HepG2 (cell line): ENCODE data around the gene PHF13. TPM values are rescaled to one million over a fixed set of nuclear protein-coding genes. Genes with fewer than 3 reads are reported as not detected.
A peak's percentile ranks its signal among the peaks of the same experiment; 100 is the strongest.

ENCODE experiments used
- BCL6 ChIP-seq: IDR thresholded peaks from 2 replicates; pipeline ENCODE4 v1.6.1; 2016; ENCODE audit warnings: missing genetic modification reagents, missing compliant biosample characterization
- CHD4 ChIP-seq: fragments of 200-600 bp; sonication (generic); IDR thresholded peaks from 2 replicates; pipeline ENCODE4 v1.7.0; 2017; ENCODE audit warnings: mild to moderate bottlenecking, low read length, borderline replicate concordance
- MEIS1 ChIP-seq: sonication (generic); formaldehyde crosslinking; IDR thresholded peaks from 2 replicates; pipeline ENCODE4 v1.9.0; 2021; ENCODE audit warnings: mild to moderate bottlenecking, missing genetic modification reagents, moderate library complexity, borderline replicate concordance
- MIXL1 ChIP-seq: IDR thresholded peaks from 2 replicates; pipeline ENCODE4 v1.6.1; 2016
- NFATC3 ChIP-seq: sonication (generic); formaldehyde crosslinking; IDR thresholded peaks from 2 replicates; pipeline ENCODE4 v1.5.1; 2020; ENCODE audit warnings: mild to moderate bottlenecking, missing genetic modification reagents
- RBM39 ChIP-seq: fragments of 200-400 bp; formaldehyde crosslinking; IDR thresholded peaks from one replicate; pipeline ENCODE4 v1.6.1; 2018; ENCODE audit warnings: antibody characterized with exemption, mild to moderate bottlenecking, low read depth, low read length; ENCODE audit not compliant: poor library complexity, severe bottlenecking
- ZBTB7A ChIP-seq: sonication (generic); formaldehyde crosslinking; IDR thresholded peaks from 2 replicates; pipeline ENCODE4 v1.8.0; 2022; ENCODE audit warnings: mild to moderate bottlenecking, missing genetic modification reagents
- ZNF101 ChIP-seq: sonication (generic); formaldehyde crosslinking; IDR thresholded peaks from 2 replicates; pipeline ENCODE4 v1.4.0; 2020; ENCODE audit warnings: mild to moderate bottlenecking, low read depth, missing genetic modification reagents, borderline replicate concordance
- ZNF460 ChIP-seq: sonication (generic); formaldehyde crosslinking; IDR thresholded peaks from 2 replicates; pipeline ENCODE4 v1.5.1; 2020; ENCODE audit warnings: missing genetic modification reagents, mild to moderate bottlenecking, borderline replicate concordance
- ZSCAN25 ChIP-seq: sonication (generic); formaldehyde crosslinking; IDR thresholded peaks from 2 replicates; pipeline ENCODE4 v1.8.0; 2022; ENCODE audit warnings: mild to moderate bottlenecking, missing genetic modification reagents
- polyA plus RNA-seq, 8 experiments: library from polyadenylated mRNA; depleted of rRNA in 3 of 8; stranded (reverse) in 7 of 8; unstranded in 1 of 8; fragments of >200 nt; fragmentation: Illumina TruSeq in 4 of 8; extraction: Trizol in 4 of 8; gene quantifications; 2 replicates each; pipeline versions ENCODE4 v1.2.1 to v1.2.3, GENCODE V29; 2011 to 2016; ENCODE audit warnings: low read depth in 4 of 8, missing spikeins in 1 of 8, mixed read lengths in 1 of 8; ENCODE audit not compliant: insufficient read depth in 1 of 8
- total RNA-seq, 5 experiments: library from RNA; depleted of rRNA; stranded (reverse); fragments of >200 nt; fragmentation: Illumina TruSeq; extraction: Trizol; gene quantifications; 2 replicates each; pipeline ENCODE4 v1.2.3, GENCODE V29; 2016; ENCODE audit warnings: low read depth in 1 of 5
- TF ChIP-seq, protein P1 (sequence below): sonication (generic); formaldehyde crosslinking; IDR thresholded peaks from 2 replicates; pipeline ENCODE4 v1.8.0; 2022; ENCODE audit warnings: mild to moderate bottlenecking, missing genetic modification reagents, borderline replicate concordance
- TF ChIP-seq, protein P2 (sequence below): sonication (generic); formaldehyde crosslinking; IDR thresholded peaks from 2 replicates; pipeline ENCODE4 v1.4.0; 2020; ENCODE audit warnings: missing genetic modification reagents, mild to moderate bottlenecking, borderline replicate concordance
- TF ChIP-seq, protein P3 (sequence below): fragments of 450-650 bp; IDR thresholded peaks from 2 replicates; pipeline ENCODE4 v1.6.1; 2017; ENCODE audit warnings: mild to moderate bottlenecking
- TF ChIP-seq, protein P4 (sequence below): IDR thresholded peaks from 2 replicates; pipeline ENCODE4 v1.6.1; 2016; ENCODE audit warnings: missing genetic modification reagents, missing compliant biosample characterization
- TF ChIP-seq, protein P5 (sequence below): sonication (generic); formaldehyde crosslinking; conservative IDR thresholded peaks from 2 replicates; pipeline ENCODE4 v1.4.0; 2020; ENCODE audit warnings: missing genetic modification reagents

The PHF13 gene
- total and polyA plus RNA-seq, 2 of the 13 experiments (the other 11 are each of a cell fraction or from before 2014, with no cell fraction given) = 4.7 to 7.4 TPM

DNA sequence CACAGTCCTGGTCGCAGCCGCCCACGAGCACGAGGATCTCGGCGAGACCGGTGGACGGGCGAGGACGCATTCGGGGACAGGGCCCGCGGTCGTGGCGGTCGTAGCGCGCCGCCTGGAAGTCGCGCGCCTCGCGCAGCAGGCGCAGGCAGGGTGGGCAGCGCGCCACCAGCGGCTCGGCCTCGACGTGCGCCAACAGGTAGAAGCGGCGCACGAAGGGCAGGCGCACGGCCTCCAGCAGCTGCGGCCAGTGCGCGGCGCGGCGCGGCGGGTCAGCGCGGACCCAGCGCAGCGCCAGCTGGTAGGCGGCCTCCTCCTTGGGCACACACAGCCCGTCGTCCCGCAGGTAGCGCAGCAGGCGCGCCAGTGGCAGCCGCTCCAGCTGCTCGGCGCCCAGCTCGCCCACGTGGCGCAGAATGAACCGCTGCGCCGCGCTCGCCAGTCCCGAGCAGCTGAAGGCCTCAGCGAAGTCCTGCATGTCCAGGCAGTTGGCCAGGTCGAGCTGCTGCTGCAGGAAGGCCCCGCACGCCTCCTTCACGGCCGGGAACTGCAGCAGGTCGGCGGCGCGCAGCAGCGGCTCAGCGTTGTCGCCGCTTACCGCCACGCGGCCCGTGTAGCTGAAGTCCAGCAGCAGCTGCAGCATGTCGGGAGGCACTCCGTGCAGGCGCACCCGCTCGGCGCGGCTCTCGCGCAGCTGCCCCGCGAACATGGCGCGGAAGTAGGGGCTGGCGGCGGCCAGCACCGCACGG is 11.4 kb upstream of the PHF13 start (continued):
- TF ChIP-seq, protein P1, sequence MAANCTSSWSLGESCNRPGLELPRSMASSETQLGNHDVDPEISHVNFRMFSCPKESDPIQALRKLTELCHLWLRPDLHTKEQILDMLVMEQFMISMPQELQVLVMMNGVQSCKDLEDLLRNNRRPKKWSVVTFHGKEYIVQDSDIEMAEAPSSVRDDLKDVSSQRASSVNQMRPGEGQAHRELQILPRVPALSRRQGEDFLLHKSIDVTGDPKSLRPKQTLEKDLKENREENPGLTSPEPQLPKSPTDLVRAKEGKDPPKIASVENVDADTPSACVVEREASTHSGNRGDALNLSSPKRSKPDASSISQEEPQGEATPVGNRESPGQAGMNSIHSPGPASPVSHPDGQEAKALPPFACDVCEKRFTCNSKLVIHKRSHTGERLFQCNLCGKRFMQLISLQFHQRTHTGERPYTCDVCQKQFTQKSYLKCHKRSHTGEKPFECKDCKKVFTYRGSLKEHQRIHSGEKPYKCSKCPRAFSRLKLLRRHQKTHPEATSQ = no peak
- TF ChIP-seq MEIS1 (CRISPR knock-in tag) (no peak; the same call in 1 of the 2 replicates), MIXL1 (CRISPR knock-in tag) (no peak), RBM39 (no peak), CHD4 (no peak), ZNF101 (CRISPR knock-in tag) (no peak), ZNF460 (CRISPR knock-in tag) (no peak; the same call in 1 of the 2 replicates), BCL6 (CRISPR knock-in tag) (0 out of 2 replicates have a peak, but pooled peaks have one; percentile 1), NFATC3 (CRISPR knock-in tag) (no peak), ZBTB7A (CRISPR knock-in tag) (no peak; the same call in 1 of the 2 replicates), ZSCAN25 (CRISPR knock-in tag) (no peak)
- TF ChIP-seq, protein P2, sequence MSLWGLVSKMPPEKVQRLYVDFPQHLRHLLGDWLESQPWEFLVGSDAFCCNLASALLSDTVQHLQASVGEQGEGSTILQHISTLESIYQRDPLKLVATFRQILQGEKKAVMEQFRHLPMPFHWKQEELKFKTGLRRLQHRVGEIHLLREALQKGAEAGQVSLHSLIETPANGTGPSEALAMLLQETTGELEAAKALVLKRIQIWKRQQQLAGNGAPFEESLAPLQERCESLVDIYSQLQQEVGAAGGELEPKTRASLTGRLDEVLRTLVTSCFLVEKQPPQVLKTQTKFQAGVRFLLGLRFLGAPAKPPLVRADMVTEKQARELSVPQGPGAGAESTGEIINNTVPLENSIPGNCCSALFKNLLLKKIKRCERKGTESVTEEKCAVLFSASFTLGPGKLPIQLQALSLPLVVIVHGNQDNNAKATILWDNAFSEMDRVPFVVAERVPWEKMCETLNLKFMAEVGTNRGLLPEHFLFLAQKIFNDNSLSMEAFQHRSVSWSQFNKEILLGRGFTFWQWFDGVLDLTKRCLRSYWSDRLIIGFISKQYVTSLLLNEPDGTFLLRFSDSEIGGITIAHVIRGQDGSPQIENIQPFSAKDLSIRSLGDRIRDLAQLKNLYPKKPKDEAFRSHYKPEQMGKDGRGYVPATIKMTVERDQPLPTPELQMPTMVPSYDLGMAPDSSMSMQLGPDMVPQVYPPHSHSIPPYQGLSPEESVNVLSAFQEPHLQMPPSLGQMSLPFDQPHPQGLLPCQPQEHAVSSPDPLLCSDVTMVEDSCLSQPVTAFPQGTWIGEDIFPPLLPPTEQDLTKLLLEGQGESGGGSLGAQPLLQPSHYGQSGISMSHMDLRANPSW (CRISPR knock-in tag) = no peak
- TF ChIP-seq, protein P3, sequence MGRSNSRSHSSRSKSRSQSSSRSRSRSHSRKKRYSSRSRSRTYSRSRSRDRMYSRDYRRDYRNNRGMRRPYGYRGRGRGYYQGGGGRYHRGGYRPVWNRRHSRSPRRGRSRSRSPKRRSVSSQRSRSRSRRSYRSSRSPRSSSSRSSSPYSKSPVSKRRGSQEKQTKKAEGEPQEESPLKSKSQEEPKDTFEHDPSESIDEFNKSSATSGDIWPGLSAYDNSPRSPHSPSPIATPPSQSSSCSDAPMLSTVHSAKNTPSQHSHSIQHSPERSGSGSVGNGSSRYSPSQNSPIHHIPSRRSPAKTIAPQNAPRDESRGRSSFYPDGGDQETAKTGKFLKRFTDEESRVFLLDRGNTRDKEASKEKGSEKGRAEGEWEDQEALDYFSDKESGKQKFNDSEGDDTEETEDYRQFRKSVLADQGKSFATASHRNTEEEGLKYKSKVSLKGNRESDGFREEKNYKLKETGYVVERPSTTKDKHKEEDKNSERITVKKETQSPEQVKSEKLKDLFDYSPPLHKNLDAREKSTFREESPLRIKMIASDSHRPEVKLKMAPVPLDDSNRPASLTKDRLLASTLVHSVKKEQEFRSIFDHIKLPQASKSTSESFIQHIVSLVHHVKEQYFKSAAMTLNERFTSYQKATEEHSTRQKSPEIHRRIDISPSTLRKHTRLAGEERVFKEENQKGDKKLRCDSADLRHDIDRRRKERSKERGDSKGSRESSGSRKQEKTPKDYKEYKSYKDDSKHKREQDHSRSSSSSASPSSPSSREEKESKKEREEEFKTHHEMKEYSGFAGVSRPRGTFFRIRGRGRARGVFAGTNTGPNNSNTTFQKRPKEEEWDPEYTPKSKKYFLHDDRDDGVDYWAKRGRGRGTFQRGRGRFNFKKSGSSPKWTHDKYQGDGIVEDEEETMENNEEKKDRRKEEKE = no peak
- TF ChIP-seq, protein P4, sequence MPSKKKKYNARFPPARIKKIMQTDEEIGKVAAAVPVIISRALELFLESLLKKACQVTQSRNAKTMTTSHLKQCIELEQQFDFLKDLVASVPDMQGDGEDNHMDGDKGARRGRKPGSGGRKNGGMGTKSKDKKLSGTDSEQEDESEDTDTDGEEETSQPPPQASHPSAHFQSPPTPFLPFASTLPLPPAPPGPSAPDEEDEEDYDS (CRISPR knock-in tag) = no peak
- TF ChIP-seq, protein P5, sequence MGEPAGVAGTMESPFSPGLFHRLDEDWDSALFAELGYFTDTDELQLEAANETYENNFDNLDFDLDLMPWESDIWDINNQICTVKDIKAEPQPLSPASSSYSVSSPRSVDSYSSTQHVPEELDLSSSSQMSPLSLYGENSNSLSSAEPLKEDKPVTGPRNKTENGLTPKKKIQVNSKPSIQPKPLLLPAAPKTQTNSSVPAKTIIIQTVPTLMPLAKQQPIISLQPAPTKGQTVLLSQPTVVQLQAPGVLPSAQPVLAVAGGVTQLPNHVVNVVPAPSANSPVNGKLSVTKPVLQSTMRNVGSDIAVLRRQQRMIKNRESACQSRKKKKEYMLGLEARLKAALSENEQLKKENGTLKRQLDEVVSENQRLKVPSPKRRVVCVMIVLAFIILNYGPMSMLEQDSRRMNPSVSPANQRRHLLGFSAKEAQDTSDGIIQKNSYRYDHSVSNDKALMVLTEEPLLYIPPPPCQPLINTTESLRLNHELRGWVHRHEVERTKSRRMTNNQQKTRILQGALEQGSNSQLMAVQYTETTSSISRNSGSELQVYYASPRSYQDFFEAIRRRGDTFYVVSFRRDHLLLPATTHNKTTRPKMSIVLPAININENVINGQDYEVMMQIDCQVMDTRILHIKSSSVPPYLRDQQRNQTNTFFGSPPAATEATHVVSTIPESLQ = no peak
- TF ChIP-seq, all 625 proteins: peak for 142
